Measurements from ENCODE around the gene SRC.
"Not testable (repeated sequence)": the region's sequence is repeated elsewhere in the genome, so short reads cannot be mapped to it uniquely, and the experiment has no call there.

SRC gene

DNA sequence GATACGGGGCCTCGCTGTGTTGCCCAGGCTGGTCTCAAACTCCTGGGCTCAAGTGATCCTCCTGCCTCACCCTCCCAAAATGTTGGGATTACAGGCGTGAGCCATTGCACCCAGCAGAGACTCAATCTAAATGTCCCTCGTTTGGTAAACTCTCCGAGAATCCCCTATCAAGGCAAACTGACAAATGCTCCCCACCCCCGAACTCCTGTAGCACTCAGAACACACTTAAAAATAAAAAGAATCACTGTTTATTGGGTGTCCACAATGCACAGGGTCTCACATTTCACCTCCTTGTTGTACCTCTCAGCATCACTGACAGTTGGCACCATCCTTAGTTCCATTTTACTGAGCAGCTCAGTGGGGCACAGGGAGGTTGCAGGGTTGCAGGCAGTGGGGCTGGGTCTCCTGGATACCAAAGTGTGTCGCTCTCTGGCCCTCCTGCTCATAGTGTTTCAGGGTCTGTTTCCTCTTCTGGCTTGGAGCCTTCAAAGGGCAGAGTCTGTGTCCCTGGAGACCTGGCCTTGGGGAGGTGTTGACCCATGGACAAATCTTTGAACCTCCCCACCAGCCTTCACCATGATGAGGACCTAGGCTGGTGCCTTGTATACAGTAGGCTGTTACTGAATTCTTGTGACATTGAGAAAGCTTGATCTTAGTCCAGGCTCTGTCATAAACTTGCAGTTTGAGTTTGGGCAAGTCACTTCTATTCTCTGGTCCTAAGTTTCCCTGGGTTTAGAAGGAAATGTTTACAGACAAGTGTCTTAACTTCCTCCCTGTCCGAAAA, 8.5 kb upstream of the SRC start:
- TF ChIP-seq CTCF (IDR thresholded peaks at IDR 0.05; ENCODE audit: insufficient read depth, missing control alignments) = no peak

DNA sequence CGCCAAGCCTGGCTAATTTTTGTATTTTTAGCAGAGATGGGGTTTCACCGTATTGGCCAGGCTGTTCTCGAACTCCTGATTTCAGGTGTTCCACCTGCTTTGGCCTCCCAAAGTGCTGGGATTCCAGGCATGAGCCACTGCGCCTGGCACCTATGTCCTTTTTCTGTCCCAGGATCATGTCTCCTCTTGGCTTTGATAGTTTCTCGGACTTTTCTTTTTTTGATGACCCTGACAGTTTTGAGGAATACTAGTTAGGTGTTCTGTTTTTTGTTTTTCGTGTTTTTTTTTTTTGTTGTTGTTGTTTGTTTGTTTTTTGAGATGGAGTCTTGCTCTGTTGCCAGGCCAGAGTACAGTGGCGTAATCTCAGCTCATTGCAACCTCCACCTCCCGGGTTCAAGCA, 7.6 kb upstream of the SRC start:
- DNase-seq (ENCODE audit: insufficient read length, low spot score); FAIRE-seq: not testable (repeated sequence)

More for the DNA sequence above, 8.5 kb upstream of the SRC start:
- FAIRE-seq (no peak), DNase-seq (ENCODE audit: insufficient read length, low spot score) (no peak)

GRCh38 chr20:37339208-37339607, 6.7 kb upstream of the SRC start:
- no peak for FAIRE-seq
- TF ChIP-seq CTCF (IDR thresholded peaks at IDR 0.05; ENCODE audit: insufficient read depth, missing control alignments) = no peak

DNA sequence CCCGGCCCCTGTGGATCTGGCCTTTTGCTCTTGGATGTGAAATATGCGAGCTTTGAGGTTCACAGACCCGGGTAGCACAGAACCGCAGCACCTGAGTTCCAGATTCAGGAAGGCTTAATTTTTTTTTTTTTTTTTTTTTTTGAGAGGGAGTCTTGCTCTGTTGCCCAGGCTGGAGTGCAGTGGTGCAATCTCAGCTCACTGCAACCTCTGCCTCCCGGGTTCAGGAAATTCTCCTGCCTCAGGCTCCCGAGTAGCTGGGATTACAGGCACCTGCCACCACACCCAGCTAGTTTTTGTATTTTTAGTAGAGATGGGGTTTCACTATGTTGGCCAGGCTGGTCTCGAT, 6.2 kb upstream of the SRC start:
- not testable (repeated sequence) for FAIRE-seq; DNase-seq (ENCODE audit: insufficient read length, low spot score)

More at GRCh38 chr20:37339208-37339607, 6.7 kb upstream of the SRC start:
- no peak for DNase-seq (ENCODE audit: insufficient read length, low spot score)

DNA sequence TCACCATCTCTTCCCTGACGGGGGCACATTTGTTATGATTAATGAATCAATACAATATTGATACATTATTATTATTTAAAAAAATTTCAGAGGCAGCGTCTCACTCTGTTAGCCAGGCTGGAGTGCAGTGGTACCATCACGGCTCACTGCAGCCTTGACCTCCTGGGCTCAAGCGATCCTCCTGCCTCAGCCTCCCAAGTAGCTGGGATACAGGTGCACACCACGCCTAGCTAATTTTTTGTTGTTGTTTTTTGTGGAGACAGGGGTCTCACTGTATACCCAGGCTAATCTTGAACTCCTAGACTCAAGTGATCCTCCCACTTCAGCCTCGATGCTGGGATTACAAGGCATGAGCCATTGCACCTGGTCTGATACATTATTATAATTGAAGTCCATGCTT, 4.9 kb upstream of the SRC start:
- TF ChIP-seq CTCF (IDR thresholded peaks at IDR 0.05; ENCODE audit: insufficient read depth, missing control alignments) = no peak
- FAIRE-seq (no peak), DNase-seq (ENCODE audit: insufficient read length, low spot score) (no peak)

DNA sequence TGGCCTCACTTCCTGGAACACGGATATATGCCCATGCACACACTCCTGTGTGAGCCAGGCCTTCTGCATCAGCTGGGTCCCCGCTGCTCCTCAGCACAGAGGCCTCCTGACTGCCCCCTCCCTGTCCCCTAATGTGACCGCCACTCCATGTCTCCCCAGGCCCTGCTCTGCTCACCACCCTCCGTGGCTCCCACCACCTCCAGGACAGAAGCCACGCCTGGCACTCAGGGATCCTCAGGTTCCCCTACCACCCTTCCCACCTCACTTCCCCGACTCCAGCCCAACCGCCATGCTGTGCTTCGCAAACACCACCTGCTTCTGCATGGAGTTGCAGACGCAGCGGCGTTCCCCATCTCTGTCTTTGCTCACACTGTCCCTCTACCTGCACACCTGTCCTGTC, 4.3 kb upstream of the SRC start:
- TF ChIP-seq CTCF (IDR thresholded peaks at IDR 0.05; ENCODE audit: insufficient read depth, missing control alignments) = no peak
- DNase-seq (ENCODE audit: insufficient read length, low spot score) (no peak), FAIRE-seq (no peak)

DNA sequence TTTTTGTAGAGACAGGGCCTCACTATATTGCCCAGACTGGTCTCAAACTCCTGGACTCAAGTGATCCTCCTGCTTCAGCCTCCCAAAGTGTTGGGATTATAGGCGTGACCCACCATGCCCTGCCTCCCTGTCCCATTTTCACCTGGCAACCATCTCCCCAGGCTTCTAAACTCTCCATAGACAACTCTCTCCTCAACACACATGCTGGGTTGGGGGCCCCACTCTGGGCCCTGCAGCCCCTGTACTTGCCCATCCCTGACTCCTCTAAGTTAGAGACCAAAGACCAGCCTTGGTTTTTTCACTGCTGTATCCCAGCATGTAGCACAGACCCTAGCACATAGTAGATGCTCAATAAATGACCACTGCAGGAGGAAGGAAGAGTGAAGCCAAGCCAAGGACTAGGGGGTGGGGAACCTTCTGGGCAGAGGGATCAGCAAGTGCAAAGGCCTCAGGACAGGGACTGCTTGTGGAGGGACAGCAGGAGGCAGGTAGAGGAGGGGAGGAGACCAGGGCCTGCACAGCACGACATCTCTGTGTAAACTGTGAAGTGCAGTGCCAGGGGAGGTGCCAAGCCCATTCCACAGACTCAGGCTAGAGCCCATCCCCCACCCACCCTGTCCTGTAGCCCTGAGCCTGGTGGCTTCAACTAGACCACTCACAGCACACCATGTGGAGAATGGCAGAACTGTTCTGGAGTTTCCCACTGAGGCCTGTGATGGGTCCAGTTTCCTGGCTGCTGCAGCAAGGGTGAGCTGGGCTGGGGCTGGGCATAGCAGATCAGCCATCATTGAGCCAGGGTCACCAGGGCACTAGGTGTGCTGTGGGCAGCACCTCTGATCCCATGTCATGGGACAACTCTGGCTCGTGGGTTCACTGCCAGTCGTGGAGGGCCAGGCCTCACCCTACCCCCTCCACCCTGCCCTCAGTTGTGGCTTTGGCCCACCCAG, 3.4 kb upstream of the SRC start:
- FAIRE-seq = no peak
- DNase-seq (ENCODE audit: insufficient read length, low spot score) = no peak
- TF ChIP-seq CTCF (IDR thresholded peaks at IDR 0.05; ENCODE audit: insufficient read depth, missing control alignments) = no peak
